HG03442 (cell line): ENCODE data around the gene CRNKL1.
"Not testable (repeated sequence)": the region's sequence is repeated elsewhere in the genome, so short reads cannot be mapped to it uniquely, and the experiment has no call there.

Experiments used
- ATAC-seq: cut with Tn5 transposase; IDR thresholded peaks from one replicate; pipeline ENCODE4 v1.9.1; 2021; ENCODE audit warnings: mild to moderate bottlenecking, moderate library complexity; ENCODE audit not compliant: unreplicated experiment

Gene CRNKL1

DNA sequence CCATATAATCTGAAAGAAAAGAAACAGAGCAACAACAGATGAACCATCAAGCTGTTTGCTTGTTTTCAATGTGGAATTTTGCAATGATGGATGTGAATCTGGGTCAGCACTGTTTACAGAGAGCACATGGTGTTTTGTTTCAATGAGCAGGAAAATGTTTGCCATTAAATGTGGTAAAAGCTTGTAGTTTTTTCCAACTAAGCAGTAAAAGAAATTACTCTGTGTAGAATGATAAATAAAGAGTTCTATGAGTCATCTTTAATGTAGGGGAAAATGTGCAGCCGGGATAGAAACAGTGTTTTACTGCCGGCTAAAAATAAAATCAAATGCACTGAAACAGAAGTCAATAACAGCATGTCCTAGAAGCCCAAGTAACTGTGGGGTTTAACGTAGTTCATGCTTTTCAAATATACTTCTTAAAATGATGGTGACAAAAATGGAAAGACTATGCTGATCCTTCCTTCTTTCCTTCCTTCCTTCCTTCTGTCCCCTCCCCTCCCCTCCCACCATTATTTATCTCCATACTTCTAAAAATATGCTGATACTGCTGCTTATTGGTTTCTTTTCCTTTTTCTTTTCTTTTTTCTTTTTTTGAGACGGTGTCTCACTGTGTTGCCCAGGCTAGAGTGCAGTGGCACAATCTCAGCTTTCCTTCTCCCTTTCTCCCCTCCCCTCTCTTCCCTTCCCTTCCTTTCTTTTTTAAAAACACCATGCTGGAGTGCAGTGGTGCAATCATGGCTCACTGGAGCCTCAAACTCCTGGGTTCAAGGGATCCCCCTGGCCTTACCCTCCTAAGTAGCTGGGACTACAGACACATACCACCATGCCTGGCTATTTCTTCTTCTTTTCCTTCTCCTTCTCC is 41.4 kb downstream of the CRNKL1 start:
- ATAC-seq: no peak

DNA sequence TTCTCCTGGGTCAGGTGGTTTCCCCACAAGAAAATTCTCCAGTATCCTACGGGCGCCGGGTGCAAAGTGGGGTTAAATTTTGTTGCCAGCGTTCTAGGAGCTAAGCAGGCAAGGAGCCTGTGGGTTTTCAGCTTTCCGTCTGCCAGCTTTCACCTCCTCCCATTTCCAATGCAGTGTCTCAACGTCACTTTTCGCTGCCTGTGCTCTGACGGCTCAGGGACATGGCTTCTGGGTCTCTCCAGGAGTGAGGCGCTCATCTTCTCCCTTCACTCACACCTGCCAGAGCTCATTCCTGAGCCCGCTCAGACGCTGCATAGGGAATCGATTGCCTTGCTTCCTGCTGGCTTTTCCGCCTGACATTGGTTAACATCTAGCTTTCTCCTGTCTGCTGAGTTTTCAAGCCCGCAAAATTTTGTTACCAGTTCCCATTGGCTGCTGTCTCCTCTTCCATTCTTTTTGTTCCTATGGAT is 42.4 kb downstream of the CRNKL1 start:
- ATAC-seq: no peak

DNA sequence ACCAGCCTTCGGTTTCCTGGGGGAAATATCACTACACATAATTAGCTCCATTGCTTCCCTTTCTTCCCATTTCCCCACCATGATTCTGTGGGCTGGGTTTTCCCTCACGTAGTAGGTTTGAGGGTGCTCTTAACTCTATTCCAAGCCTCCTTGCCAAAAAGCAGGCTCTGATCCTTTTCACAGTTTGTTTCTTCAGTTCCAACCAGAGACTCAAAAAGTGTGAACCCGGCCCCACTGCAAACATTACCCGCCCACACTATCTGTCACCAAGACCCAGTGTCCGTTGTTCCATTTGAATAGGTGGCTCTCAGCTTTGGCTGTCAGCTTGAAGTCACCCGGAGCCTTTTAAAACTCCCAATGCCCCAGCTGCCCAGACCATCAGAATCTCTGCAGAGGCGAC is 46.9 kb downstream of the CRNKL1 start:
- no peak for ATAC-seq

DNA sequence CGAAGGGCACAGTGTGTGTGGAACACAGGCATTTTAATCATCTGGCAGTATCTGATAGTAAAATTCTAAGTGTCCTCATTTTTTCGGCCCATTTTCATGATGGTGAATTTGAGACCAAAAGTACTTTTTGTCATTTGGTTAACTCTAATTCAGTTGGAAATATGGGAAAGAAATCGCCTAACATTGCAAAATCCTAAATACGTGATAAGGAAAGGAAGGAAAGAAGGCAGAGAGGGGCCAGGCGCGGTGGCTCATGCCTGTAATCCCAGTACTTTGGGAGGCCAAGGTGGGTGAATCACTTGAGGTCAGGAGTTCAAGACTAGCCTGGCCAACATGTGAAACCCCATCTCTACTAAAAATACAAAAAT is 48.3 kb downstream of the CRNKL1 start:
- not testable (repeated sequence) for ATAC-seq

DNA sequence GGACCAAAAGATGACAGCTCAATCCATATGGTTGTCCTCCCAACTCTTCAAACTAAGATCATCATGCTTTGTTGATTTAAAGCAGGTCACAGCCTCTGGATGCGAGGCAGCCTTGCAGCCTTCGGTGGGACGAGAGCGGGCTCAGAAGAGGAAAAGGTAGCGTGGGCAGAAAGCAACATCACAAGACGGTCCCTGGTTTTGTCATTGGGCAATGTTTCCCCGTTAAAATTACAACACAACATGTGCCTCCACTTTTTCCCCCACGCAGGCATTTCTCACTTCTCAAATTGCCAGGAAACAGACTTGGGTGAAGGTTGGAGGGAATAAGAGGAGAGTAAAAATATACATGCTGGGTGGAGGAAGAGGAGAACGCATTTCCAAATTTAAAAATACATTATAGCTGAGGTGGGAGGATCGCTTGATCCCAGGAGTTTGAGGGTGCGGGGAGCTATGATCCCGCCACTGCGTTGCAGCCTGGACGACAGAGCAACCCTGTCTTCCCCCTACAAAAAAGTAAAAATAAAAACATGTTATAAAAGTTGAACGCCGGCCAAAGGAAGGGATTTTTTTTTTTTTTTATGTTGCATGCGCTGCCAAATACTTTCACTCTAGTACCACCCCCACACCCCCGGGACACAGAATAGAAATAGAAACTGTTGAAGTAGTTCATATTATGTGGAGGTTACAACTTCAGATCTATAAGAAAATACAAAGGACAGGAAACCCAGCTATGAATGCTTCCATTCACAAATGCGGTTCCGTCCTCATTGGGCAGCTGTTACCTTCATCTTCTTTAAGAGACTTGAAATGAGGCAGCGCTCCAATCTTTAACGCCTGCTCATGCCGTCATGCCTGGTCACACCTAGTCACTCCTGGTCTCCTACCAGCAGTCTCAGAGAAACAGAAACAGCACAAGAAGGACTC is 49.0 kb downstream of the CRNKL1 start:
- ATAC-seq: no peak

DNA sequence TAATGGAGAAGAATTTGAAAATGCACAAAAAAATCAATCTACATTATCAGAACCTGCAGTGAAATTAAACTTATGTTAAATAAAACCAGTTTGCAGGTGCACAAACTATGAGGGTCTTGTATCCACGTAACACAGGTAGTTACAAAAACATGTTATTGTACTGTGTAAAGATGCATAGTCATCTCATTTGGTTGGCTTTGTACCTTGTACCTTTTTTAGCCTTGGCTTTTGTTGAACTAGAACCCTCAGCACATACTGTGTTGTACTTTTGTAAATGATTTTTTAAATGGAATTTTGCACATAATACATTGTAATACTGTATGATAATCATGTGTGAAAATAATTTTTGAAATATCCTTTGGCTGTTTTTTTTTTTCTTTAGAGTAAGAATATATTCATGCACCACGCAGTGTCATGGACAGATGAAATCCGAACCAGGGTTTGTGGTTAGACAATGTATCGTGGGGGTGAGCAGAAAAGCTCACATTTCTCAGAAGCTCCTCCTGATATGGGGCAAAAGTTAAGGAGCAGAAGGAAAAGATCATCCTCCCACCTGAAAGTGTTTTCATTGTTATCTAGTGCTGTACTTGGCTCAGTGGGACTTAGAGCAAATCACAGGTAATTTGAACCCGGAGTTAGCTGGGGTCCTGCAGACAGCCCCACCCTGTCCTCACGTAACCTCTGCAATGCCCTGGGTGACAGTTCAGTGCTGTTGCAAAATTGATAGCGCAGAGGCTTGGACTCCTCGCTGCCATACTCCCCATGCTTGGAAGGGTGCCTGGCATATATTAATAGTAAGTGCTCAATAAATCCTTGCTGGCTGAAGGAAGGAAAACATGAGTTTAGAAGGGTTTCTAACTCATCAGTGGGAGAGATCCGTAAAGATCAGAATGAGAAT is 49.9 kb downstream of the CRNKL1 start:
- no peak for ATAC-seq

DNA sequence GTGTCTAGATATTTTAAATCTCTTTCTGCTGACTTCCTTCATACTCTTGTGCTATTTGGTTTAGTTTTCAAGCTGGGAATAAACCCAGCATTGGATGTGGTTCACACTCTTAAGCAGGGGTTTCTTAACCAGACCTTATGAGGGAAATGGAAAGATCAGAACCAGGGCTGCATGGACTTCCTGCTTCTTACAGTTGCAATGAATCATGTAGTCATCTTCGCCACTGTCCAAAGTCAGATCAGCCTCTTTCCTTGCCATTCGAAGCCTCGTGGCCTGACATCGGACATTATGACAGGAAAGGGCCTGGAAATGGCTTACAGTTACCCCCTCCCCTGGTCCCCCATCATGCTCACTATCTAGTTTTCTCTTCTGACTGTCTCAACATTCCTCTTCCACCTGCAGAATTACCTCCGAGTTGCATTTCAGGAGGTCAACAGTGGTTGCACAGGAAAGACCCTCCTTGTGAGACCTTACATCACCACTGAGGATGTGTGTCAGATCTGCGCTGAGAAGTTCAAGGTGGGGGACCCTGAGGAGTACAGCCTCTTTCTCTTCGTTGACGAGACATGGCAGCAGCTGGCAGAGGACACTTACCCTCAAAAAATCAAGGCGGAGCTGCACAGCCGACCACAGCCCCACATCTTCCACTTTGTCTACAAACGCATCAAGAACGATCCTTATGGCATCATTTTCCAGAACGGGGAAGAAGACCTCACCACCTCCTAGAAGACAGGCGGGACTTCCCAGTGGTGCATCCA is 51.9 kb downstream of the CRNKL1 start:
- ATAC-seq: no peak

DNA sequence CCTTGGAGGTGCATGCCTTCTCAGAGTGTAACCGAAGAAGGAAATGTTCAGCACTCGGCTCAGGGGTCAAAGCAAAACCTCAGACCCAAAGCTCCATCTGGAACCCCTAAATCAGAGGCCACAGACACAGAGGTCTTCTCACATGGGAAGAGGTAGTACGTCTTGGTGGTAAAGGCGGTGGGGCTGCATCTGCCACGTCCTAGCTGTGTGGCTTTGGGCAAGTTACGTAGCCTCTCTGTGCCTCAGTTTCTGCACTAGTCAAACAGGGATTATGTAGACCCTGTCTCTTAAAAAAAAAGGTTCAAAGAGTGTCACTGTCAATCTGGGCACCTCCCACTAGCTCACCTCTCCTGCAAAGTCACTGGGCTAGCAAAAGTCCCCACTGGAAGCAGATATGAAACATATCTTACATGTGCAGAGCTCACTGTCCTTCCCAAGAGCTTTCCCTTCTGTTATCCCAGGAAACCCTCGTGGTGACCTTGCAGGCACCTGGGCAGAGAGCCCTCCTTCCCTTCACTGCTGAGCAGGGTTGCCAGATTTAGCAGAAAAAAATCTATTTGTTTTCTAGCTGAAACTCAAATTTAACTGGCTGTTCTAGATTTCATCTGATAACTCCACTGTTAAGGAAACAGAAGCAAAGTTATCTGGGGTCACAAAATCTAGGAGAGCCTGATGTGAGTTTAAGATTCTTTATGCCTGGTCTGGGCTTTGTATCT is 53.1 kb downstream of the CRNKL1 start:
- no peak for ATAC-seq

DNA sequence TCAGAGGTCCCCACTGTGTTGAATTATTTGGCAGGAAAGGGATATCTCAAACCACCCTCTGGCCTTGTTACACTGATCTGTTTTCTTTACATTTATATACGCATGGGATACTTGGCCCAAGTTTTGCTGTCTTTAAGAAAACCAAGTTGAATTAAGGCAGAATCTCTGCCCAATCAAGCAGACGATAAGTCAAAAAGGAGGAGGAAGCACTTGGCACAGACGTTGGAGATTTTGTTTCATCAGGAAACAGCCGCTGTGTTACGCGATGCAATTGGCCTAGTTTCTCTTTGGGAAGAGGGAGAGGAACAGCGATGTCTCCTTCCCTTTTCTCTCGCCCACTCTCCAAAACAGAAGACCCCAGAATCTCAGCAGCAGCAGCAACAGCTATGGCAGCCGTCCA is 55.3 kb downstream of the CRNKL1 start:
- no peak for ATAC-seq

DNA sequence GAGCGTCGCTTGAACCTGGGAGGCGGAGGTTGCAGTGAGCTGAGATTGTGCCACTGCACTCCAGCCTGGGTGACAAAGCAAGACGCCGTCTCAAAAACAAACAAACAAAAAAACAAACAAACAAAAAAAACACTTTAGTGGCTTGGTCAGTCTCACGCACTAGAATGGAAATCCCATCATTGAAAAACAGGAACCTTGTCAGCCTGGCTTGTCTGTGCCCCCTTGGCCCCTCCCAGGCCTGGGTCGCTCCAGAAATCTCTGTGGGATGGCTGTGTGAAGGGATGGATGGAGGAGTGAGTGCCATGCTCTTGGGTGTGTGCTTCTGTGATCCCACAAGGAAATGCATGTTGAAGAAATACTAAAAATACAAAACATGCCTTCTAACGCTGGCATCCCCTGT is 56.0 kb downstream of the CRNKL1 start:
- no peak for ATAC-seq

DNA sequence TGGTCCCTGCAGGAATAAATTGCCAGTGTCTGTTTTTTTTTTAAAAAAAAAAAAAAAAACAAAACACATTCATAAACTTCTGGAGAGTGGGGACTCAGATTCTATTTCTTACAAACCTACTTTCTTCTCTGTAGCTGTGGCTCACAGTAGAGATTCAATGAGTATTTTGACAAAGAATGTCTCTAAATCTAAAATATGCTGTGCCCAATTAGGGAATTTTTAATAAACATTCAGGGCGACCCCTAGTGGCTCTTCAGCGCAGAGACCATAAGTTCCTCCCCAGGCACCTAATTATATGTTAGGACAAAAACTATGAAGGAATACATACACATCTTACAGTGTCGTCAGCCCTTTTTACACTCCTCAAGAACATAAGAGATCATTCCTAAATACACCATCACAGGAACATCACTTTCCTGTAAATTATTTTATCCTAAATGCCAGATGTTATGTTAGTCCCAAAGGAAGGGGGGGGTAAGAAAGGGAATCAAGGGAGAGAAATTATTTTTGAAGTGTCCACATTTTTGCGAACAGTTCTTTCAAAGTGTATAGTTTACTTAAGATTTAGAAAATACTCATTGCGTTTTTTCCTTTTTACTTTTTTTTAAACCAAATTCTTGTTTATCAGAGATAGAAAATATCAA is 56.9 kb downstream of the CRNKL1 start:
- ATAC-seq: no peak

DNA sequence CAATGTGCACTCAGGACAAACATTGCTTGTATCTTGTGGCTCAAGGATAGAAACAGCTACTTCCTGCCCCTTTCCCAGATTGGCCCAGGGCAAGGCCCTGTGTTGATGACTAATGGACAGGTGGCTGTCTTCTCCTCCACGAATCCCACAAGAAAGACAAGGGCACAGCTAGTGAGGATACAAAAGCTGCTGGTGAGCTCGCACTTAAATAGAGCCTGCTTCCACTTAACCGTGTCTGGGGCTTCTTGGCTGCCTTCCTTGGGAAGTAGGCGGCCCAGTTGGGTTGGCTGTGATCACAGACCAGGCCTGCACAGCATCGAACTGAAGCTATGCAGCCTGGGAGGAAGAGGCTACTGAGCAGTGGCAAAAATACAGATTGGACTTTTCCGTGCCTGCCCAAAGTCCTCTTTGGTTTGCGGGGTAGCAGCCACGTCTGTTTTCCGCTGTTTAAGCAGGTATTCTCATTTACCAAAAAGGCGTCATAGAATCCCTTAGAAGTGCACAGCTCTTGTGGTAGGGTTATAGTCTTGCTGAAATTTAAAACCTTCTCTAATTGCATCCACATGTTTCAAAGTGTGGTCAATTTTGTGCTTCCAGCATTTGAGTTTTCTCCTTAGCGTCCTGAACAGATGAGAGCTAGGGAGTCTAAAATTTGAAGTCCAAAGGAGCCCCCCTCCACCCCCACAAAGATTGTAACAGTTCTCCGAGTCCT is 58.2 kb downstream of the CRNKL1 start:
- no peak for ATAC-seq

DNA sequence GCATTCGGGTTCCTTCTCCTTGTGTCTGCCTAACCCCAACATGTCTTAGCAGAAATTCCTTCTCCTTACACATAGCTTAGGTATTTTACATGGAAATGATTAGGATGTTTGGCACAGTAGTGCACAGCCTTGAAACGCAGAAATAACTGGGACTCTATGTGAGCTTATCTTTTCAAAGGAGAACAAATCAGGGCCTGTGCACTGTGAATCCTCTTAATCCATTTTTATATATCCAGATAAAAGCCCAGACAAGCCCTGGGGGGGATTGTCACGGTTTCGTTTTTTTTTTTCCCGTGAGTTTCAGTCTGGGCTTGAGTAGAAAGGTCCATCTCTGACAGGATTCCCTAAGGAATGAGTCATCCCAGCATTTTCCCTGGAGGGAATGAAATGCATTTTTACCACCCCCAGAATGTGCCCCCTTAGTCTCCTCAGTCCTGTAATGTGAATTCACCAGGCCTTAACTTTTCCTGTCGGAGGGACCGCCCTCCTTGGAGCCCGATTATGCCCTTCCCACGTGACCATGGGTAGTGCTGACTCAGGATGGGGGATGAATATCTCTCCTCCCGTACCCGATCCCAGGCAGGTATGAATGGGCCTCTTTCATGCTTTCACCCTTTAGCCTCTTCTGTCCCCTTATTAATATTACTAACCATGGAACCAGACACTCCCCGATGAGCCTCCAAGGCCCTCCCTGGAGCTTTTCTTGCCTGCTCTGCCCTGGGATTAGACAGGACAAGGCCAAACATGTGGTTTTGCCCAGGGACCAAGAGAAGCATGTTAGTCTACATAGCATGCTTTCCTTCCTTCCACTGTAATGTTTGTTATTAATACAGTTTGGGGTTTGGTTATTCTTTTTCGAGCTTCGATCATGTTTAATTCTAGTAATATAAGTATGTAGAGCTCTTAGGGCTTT is 59.0 kb downstream of the CRNKL1 start:
- ATAC-seq: no peak

DNA sequence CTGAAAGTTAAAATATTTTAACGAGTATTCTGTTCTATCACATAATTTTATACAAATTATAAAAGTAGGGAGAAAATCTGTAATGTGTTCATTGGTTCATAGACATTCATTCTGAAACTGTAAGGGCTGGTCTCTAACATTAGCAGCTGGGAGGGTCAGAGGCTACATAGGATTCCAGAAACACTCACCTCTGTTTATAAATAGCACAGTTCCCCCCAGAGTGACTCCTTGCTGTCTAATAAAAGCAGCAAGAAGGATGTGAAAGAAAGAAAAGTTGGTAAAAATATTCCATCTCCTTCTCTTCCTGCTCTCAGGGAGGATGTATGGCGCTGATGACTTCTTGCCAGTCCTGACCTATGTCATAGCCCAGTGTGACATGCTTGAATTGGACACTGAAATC is 60.4 kb downstream of the CRNKL1 start:
- ATAC-seq: no peak

DNA sequence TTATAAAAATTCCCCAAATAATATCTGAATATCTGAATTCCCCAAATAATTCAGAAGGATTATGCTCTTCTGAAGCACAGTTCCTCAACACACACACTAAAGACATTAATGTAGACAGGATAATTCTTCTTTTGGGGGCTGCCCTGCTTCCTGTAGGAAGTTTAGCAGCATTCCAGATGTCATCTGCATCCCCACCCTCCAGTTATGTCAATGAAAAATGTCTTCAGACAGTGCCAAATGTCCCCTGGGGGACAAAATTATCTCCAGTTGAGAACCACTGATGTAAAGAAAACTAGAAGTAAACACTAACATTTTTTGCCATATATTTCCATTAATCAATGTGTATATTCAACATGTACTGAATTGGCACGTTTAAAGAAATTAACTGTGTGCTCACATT is 61.0 kb downstream of the CRNKL1 start:
- ATAC-seq: no peak

DNA sequence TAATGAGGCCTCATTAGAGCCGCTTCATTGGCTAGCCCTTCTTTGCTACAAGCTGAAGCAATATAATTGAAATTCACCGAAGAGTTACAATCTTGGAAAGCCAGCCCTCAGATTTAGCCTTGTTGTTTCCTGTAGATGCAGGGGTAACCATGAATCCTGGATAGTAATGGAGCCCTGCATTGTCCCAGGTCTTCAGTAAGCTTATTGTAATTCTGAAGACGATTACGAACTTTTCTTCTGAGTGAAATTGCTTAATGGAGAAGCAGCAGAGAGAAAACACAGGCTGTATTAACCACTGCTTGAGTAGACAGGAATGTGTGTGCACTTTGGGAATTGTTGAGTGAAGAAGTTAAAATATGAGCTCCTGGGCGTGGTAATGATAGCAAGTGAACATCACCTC is 61.4 kb downstream of the CRNKL1 start:
- no peak for ATAC-seq

DNA sequence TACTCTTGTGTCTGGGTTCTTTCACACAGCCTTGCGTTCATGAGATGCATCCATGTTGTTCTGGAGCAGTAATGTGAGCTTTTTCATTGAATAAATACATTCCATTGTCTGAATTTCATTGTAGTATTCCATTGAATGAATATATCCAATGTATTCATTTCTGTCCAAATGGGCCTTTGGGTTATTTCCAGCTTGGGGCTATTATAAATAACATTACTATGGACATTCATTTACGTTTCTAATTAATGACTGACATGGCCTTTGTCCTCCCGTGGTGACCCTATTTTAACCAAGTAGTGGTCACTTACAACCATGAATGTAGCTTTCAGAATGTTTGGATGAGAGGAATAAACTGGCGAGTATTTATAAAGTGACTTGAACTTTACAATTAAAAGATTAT is 65.2 kb downstream of the CRNKL1 start:
- ATAC-seq: no peak
